Non-pigmented ciliary epithelial cell (primary cell): Measurements from ENCODE around the gene NTRK2.

Source experiments
- DNase-seq: peaks from one replicate; pipeline ENCODE4 v3.0.0-alpha.2; 2010; ENCODE audit warnings: low read depth

The NTRK2 gene

GRCh38 chr9:84975926-84976325, 306.4 kb downstream of the NTRK2 start:
- DNase-seq: no peak

- no peak for DNase-seq
These were observed 309.1 kb downstream of the NTRK2 start for GRCh38 chr9:84978661-84979060.

GRCh38 chr9:84983749-84984148, 314.2 kb downstream of the NTRK2 start:
- DNase-seq: no peak

GRCh38 chr9:84988621-84989020, 319.1 kb downstream of the NTRK2 start:
- no peak for DNase-seq

GRCh38 chr9:84990416-84990815, 320.9 kb downstream of the NTRK2 start:
- no peak for DNase-seq

- DNase-seq: no peak
These were observed 321.5 kb downstream of the NTRK2 start for GRCh38 chr9:84990850-84991513.

GRCh38 chr9:84991514-84991870, 322.0 kb downstream of the NTRK2 start:
- no peak for DNase-seq

GRCh38 chr9:84992381-84992780, 322.9 kb downstream of the NTRK2 start:
- DNase-seq: no peak

GRCh38 chr9:84993105-84993504, 323.6 kb downstream of the NTRK2 start:
- DNase-seq: no peak

- DNase-seq: no peak
These were observed 326.5 kb downstream of the NTRK2 start for GRCh38 chr9:84996029-84996428.

GRCh38 chr9:84996716-84997115, 327.2 kb downstream of the NTRK2 start:
- no peak for DNase-seq

- DNase-seq: no peak
These were observed 327.9 kb downstream of the NTRK2 start for GRCh38 chr9:84997472-84997871.

- DNase-seq: no peak
These were observed 329.1 kb downstream of the NTRK2 start for GRCh38 chr9:84998639-84999038.

GRCh38 chr9:84999788-85000187, 330.3 kb downstream of the NTRK2 start:
- DNase-seq: no peak

- no peak for DNase-seq
These were observed 332.4 kb downstream of the NTRK2 start for GRCh38 chr9:85001925-85002324.

- no peak for DNase-seq
These were observed 335.4 kb downstream of the NTRK2 start for GRCh38 chr9:85004818-85005413.

- no peak for DNase-seq
These were observed 338.2 kb downstream of the NTRK2 start for GRCh38 chr9:85007748-85008147.

- no peak for DNase-seq
These were observed 338.7 kb downstream of the NTRK2 start for GRCh38 chr9:85008215-85008614.

- no peak for DNase-seq
These were observed 339.7 kb downstream of the NTRK2 start for GRCh38 chr9:85009251-85009650.

- no peak for DNase-seq
These were observed 344.2 kb downstream of the NTRK2 start for GRCh38 chr9:85013703-85014102.

GRCh38 chr9:85014292-85014691, 344.8 kb downstream of the NTRK2 start:
- no peak for DNase-seq

GRCh38 chr9:85016384-85017006, 347.0 kb downstream of the NTRK2 start:
- DNase-seq: no peak

GRCh38 chr9:85020791-85021190, 351.3 kb downstream of the NTRK2 start:
- no peak for DNase-seq

GRCh38 chr9:85021686-85022085, 352.2 kb downstream of the NTRK2 start:
- no peak for DNase-seq
